HL-60 (cell line): ENCODE data around the gene DCP2.

Source experiments
- DNase-seq, 2 experiments: peaks; one replicate each; pipeline ENCODE4 v3.0.0-alpha.2; 2010 to 2020; ENCODE audit warnings: low read depth in 1 of 2, low spot score in 1 of 2
- H3K27ac ChIP-seq: fragments of 250-450 bp; sonication (Bioruptor Pico); replicated peaks from 2 replicates; pipeline ENCODE4 v1.5.1; 2020; ENCODE audit warnings: mild to moderate bottlenecking, moderate library complexity
- H3K27me3 ChIP-seq: fragments of 250-450 bp; sonication (Bioruptor Pico); 2 replicates; pipeline ENCODE4 v1.5.1; 2021; ENCODE audit warnings: mild to moderate bottlenecking, moderate library complexity; ENCODE audit not compliant: insufficient read depth, poor library complexity, severe bottlenecking
- H3K4me3 ChIP-seq: replicated peaks from 2 replicates; pipeline ENCODE4 v1.5.1; 2011; ENCODE audit warnings: mild to moderate bottlenecking, control low read depth, low read length; ENCODE audit not compliant: insufficient read depth
- CTCF ChIP-seq: IDR thresholded peaks from one replicate; pipeline ENCODE4 v1.5.1; 2011; ENCODE audit warnings: low read length, control low read depth, inconsistent platforms; ENCODE audit not compliant: insufficient read depth
- GABPA ChIP-seq: IDR thresholded peaks from 2 replicates; pipeline ENCODE4 v1.6.1; 2012; ENCODE audit warnings: low read depth
- POLR2AphosphoS5 ChIP-seq: IDR thresholded peaks from 2 replicates; pipeline ENCODE4 v1.6.1; 2012; ENCODE audit warnings: low read depth
- REST ChIP-seq: IDR thresholded peaks from 2 replicates; pipeline ENCODE4 v1.6.1; 2012; ENCODE audit warnings: low read depth; ENCODE audit not compliant: insufficient replicate concordance
- SPI1 ChIP-seq: IDR thresholded peaks from 2 replicates; pipeline ENCODE4 v1.6.1; 2012; ENCODE audit warnings: low read depth, mild to moderate bottlenecking, borderline replicate concordance

The DCP2 gene

GRCh38 chr5:113067635-113068344 is 91.2 kb downstream of the DCP2 start:
- TF ChIP-seq REST (no peak), SPI1 (no peak), POLR2AphosphoS5 (no peak), GABPA (no peak), CTCF (no peak)
- Histone ChIP-seq H3K27ac (no peak overlapping the region), H3K27me3 (no peaks in the 10 kb centered on the region), H3K4me3 (no peak overlapping the region)
- DNase-seq = no peak

GRCh38 chr5:113068559-113068958 is 92.0 kb downstream of the DCP2 start:
- TF ChIP-seq CTCF (no peak), GABPA (no peak), REST (no peak), SPI1 (no peak), POLR2AphosphoS5 (no peak)
- no peaks in the 10 kb centered on the region for H3K27me3 ChIP-seq
- H3K27ac ChIP-seq = no peak overlapping the region
- DNase-seq = no peak
- no peak overlapping the region for H3K4me3 ChIP-seq
